22Rv1 (cell line): ENCODE data around the gene AP3S2.

Source experiments
- ZFX ChIP-seq: fragments of 450-650 bp; IDR thresholded peaks from 2 replicates; pipeline ENCODE4 v1.6.1; 2017; ENCODE audit warnings: antibody characterized with exemption, borderline replicate concordance
- TF ChIP-seq, protein P1 (sequence below): fragments of 450-650 bp; IDR thresholded peaks from 2 replicates; pipeline ENCODE4 v1.5.1; 2017; ENCODE audit warnings: mild to moderate bottlenecking

DNA sequence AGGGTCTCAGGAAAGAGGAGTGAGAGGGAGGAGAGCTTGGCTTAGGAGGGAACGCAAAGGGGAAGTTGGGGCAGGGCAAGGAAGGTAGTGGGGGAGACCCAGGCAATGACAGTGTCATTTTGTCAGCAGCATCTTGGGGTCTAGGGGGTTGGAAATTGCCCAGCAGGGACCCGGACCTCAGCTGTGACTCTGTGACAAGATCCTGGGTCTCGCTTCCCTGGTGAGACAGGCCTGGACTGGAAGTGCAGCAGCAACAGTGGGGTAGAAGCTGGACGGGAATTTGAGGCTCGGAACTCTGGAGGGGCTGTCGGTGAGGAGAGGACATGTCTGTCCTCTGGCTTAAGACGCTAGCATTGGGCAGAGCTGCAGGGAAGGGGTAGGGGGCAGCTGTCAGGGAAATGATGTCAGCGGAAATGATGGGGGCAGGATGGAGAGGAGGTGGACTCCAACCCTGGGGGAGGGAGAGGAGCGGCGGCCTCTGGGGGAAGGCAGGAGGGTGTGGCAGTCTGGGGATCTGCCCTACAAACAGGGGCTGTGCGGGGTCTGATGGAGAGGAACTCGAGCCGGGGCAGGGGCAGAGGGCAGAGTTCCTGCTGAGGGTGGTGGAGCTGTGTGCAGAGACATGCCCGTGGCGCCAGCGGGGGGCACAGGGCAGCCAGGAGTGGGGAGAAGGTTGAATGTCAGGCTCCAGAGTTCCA, 91.4 kb downstream of the AP3S2 start:
- TF ChIP-seq, protein P1, sequence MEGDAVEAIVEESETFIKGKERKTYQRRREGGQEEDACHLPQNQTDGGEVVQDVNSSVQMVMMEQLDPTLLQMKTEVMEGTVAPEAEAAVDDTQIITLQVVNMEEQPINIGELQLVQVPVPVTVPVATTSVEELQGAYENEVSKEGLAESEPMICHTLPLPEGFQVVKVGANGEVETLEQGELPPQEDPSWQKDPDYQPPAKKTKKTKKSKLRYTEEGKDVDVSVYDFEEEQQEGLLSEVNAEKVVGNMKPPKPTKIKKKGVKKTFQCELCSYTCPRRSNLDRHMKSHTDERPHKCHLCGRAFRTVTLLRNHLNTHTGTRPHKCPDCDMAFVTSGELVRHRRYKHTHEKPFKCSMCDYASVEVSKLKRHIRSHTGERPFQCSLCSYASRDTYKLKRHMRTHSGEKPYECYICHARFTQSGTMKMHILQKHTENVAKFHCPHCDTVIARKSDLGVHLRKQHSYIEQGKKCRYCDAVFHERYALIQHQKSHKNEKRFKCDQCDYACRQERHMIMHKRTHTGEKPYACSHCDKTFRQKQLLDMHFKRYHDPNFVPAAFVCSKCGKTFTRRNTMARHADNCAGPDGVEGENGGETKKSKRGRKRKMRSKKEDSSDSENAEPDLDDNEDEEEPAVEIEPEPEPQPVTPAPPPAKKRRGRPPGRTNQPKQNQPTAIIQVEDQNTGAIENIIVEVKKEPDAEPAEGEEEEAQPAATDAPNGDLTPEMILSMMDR: no peak
- no peak for TF ChIP-seq ZFX
